Panc1 (cell line): ENCODE measurements around the gene SMC6.

ENCODE experiments used
- CTCF ChIP-seq: fragments of 450-650 bp; IDR thresholded peaks from 2 replicates; pipeline ENCODE4 v1.5.1; 2017; ENCODE audit warnings: mild to moderate bottlenecking
- POLR2AphosphoS5 ChIP-seq: IDR thresholded peaks from 2 replicates; pipeline ENCODE4 v1.6.1; 2012; ENCODE audit warnings: mild to moderate bottlenecking, low read depth, low read length, moderate library complexity
- SIN3A ChIP-seq: IDR thresholded peaks from 2 replicates; pipeline ENCODE4 v1.6.1; 2012; ENCODE audit warnings: low read depth, mild to moderate bottlenecking, low read length, moderate library complexity, borderline replicate concordance; ENCODE audit not compliant: insufficient read depth

- TF ChIP-seq CTCF (no peak; the same call in 1 of the 2 replicates), SIN3A (no peak), POLR2AphosphoS5 (no peak)
Observed at GRCh38 chr2:17672583-17673317, 80.9 kb downstream of the SMC6 start.
